Panc1 (cell line): ENCODE results near the gene TLX1. TPM values are rescaled to one million over a fixed set of nuclear protein-coding genes. Genes with fewer than 3 reads are reported as not detected.

Experiments
- ATAC-seq: fragments of 200-7000 bp; cut with Tn5 transposase; 2 replicates; pipeline ENCODE4 v1.9.1; 2020; ENCODE audit warnings: mild to moderate bottlenecking, moderate library complexity
- BruUV-seq: library from RNA; stranded (reverse); fragments of 400-500 nt; replicated peaks from 2 replicates; lab custom pipeline; 2021; lab: Mats Ljungman, UMichigan
- CTCF ChIA-PET: fragments of 300-600 bp; sonication (Branson Sonifier 250); formaldehyde crosslinking; loops from one replicate; lab custom pipeline; 2022; ENCODE audit warnings: antibody characterized with exemption; lab: Charles Lee
- POLR2A ChIA-PET: fragments of 300-600 bp; sonication (Branson Sonifier 250); formaldehyde crosslinking; loops from one replicate; lab custom pipeline; 2022; ENCODE audit warnings: antibody characterized with exemption; lab: Charles Lee
- DNase-seq: peaks from one replicate; pipeline ENCODE4 v3.0.0-alpha.2; 2010; ENCODE audit warnings: low read depth, low spot score
- H3K27ac ChIP-seq: 2 replicates; pipeline ENCODE4 v1.5.1; 2011; ENCODE audit warnings: mild to moderate bottlenecking, low read length, inconsistent platforms
- H3K27me3 ChIP-seq: fragments of 200-500 bp; sonication (Bioruptor generic); 2 replicates; pipeline ENCODE4 v1.6.0; 2014; ENCODE audit warnings: low read length, inconsistent platforms; ENCODE audit not compliant: control insufficient read depth, insufficient read depth
- H3K36me3 ChIP-seq: fragments of 200-500 bp; sonication (Bioruptor generic); 2 replicates; pipeline ENCODE4 v1.5.1; 2014; ENCODE audit warnings: inconsistent platforms, mild to moderate bottlenecking, low read length, moderate library complexity; ENCODE audit not compliant: control insufficient read depth, insufficient read depth
- H3K4me1 ChIP-seq: 2 replicates; pipeline ENCODE4 v1.5.1; 2011; ENCODE audit warnings: inconsistent platforms, mild to moderate bottlenecking, low read length, moderate library complexity; ENCODE audit not compliant: control insufficient read depth, insufficient read depth
- H3K4me3 ChIP-seq, 2 experiments: 2 replicates each; pipeline ENCODE4 v1.5.1; 2011 to 2012; ENCODE audit warnings: low read depth in 2 of 2, low read length in 2 of 2, mild to moderate bottlenecking in 2 of 2, inconsistent platforms in 1 of 2, moderate library complexity in 1 of 2
- H3K9me3 ChIP-seq: fragments of 200-500 bp; sonication (Bioruptor generic); 2 replicates; pipeline ENCODE4 v1.5.1; 2014; ENCODE audit warnings: low read depth, mild to moderate bottlenecking, inconsistent platforms, low read length, moderate library complexity; ENCODE audit not compliant: control insufficient read depth, insufficient read depth
- POLR2AphosphoS5 ChIP-seq: IDR thresholded peaks from 2 replicates; pipeline ENCODE4 v1.6.1; 2012; ENCODE audit warnings: mild to moderate bottlenecking, low read depth, low read length, moderate library complexity
- SIN3A ChIP-seq: IDR thresholded peaks from 2 replicates; pipeline ENCODE4 v1.6.1; 2012; ENCODE audit warnings: low read depth, mild to moderate bottlenecking, low read length, moderate library complexity, borderline replicate concordance; ENCODE audit not compliant: insufficient read depth
- TCF7L2 ChIP-seq: IDR thresholded peaks from 2 replicates; pipeline ENCODE4 v1.6.1; 2011; ENCODE audit warnings: mild to moderate bottlenecking, low read depth, low read length, inconsistent platforms
- in situ Hi-C: cut with HindIII; loops from 2 replicates; pipeline ENCODE4 v1.10.0; 2016; ENCODE audit warnings: low sequenced_read_pairs, low pct_unique_long_range_greater_than_20kb
- intact Hi-C: fragments of 100-400 bp; cut with micrococcal nuclease; formaldehyde crosslinking; loops from one replicate; pipeline ENCODE4 v1.10.0; 2022; ENCODE audit not compliant: unreplicated experiment
- total RNA-seq: library from RNA; stranded (reverse); gene quantifications from one replicate; pipeline ENCODE4 v1.2.1, GENCODE V29; 2021; ENCODE audit not compliant: unreplicated experiment
- TF ChIP-seq, protein P1 (sequence below): fragments of 450-650 bp; IDR thresholded peaks from 2 replicates; pipeline ENCODE4 v1.5.1; 2017; ENCODE audit warnings: mild to moderate bottlenecking
- TF ChIP-seq, protein P2 (sequence below), 2 experiments: IDR thresholded peaks; 2 replicates each; pipeline ENCODE4 v1.6.1; 2011 to 2012; ENCODE audit warnings: low read depth in 2 of 2, control low read depth in 1 of 2, low read length in 1 of 2, mild to moderate bottlenecking in 1 of 2, moderate library complexity in 1 of 2; ENCODE audit not compliant: insufficient read depth in 1 of 2

The TLX1 gene
- total RNA-seq, 1 experiment from 2014 or later = 0.13 TPM

DNA sequence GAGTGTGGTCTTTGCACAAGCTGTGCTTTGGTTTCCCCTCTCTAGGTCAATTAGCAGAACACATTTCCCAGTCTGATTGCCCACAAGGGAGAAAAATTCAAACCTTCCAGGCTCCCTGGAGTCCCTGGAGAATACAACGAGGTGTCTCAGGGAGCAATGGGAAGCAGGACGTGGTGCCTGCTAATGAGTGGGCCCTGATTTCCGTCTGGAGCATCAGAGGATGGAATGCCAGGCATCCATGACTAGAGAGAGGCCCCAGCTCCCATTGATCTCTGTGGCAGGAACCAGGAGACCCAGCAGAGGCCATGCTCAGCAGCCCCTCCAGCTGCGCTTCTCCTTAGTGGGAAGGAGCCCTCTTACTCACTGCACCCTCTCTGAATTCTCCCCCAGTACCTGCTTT is 33.2 kb upstream of the TLX1 start:
- Histone ChIP-seq H3K27ac (no peak overlapping the region), H3K4me1 (no peaks in the 10 kb centered on the region), H3K9me3 (no peaks in the 10 kb centered on the region), H3K27me3 (no peaks in the 10 kb centered on the region), H3K36me3 (no peaks in the 10 kb centered on the region), H3K4me3 (no peak overlapping the region)
- ChIA-PET CTCF (interaction anchor here (8.2 kb wide), 1 partner anchor 43 kb away, joined by 206 read pairs; no protein-coding TSS in a partner anchor), POLR2A (interaction anchor here (1.4 kb wide), 1 partner anchor 39 kb away, joined by 4 read pairs; no protein-coding TSS in a partner anchor)
- BruUV-seq = no TSS peak
- in situ Hi-C loops = no loop called here
- ATAC-seq = no peak
- DNase-seq = no peak
- TF ChIP-seq, protein P1, sequence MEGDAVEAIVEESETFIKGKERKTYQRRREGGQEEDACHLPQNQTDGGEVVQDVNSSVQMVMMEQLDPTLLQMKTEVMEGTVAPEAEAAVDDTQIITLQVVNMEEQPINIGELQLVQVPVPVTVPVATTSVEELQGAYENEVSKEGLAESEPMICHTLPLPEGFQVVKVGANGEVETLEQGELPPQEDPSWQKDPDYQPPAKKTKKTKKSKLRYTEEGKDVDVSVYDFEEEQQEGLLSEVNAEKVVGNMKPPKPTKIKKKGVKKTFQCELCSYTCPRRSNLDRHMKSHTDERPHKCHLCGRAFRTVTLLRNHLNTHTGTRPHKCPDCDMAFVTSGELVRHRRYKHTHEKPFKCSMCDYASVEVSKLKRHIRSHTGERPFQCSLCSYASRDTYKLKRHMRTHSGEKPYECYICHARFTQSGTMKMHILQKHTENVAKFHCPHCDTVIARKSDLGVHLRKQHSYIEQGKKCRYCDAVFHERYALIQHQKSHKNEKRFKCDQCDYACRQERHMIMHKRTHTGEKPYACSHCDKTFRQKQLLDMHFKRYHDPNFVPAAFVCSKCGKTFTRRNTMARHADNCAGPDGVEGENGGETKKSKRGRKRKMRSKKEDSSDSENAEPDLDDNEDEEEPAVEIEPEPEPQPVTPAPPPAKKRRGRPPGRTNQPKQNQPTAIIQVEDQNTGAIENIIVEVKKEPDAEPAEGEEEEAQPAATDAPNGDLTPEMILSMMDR = no peak
- intact Hi-C loops = no loop called here

DNA sequence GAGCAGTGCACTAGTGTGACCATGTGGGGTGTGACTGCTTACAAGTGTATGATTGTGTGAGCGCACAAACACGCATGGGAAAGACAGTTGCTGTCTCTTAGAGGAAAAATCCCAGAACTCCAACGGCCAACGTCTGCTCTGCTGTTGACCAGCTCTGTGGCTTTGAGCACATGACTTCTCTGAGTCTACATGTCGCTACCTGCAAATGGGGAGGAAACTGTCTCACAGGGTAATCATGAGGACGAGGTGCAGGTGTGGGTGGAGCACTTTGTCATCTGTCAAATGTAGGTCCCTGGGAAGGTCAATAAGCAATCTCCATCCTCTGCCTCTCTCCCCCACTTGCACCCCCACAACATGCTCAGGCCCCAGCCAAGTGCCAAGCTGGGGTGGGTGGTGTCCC is 31.2 kb upstream of the TLX1 start:
- H3K27me3 ChIP-seq = no peaks in the 10 kb centered on the region
- no peak overlapping the region for H3K27ac ChIP-seq
- no peaks in the 10 kb centered on the region for H3K4me1 ChIP-seq
- ChIA-PET POLR2A (no interaction called here), CTCF (no interaction called here)
- DNase-seq (no peak), ATAC-seq (no peak)
- H3K4me3 ChIP-seq = no peak overlapping the region
- TF ChIP-seq POLR2AphosphoS5 (no peak), SIN3A (no peak), TCF7L2 (no peak)
- TF ChIP-seq, protein P2, sequence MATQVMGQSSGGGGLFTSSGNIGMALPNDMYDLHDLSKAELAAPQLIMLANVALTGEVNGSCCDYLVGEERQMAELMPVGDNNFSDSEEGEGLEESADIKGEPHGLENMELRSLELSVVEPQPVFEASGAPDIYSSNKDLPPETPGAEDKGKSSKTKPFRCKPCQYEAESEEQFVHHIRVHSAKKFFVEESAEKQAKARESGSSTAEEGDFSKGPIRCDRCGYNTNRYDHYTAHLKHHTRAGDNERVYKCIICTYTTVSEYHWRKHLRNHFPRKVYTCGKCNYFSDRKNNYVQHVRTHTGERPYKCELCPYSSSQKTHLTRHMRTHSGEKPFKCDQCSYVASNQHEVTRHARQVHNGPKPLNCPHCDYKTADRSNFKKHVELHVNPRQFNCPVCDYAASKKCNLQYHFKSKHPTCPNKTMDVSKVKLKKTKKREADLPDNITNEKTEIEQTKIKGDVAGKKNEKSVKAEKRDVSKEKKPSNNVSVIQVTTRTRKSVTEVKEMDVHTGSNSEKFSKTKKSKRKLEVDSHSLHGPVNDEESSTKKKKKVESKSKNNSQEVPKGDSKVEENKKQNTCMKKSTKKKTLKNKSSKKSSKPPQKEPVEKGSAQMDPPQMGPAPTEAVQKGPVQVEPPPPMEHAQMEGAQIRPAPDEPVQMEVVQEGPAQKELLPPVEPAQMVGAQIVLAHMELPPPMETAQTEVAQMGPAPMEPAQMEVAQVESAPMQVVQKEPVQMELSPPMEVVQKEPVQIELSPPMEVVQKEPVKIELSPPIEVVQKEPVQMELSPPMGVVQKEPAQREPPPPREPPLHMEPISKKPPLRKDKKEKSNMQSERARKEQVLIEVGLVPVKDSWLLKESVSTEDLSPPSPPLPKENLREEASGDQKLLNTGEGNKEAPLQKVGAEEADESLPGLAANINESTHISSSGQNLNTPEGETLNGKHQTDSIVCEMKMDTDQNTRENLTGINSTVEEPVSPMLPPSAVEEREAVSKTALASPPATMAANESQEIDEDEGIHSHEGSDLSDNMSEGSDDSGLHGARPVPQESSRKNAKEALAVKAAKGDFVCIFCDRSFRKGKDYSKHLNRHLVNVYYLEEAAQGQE (IDR thresholded peaks at IDR 0.05; ENCODE audit: insufficient read depth in 1 of 2, low read depth in 2 of 2, low read length in 1 of 2) = no peak
- TF ChIP-seq, protein P1 = no peak
- in situ Hi-C loops (no loop called here), intact Hi-C loops (no loop called here)
- H3K36me3 ChIP-seq = no peaks in the 10 kb centered on the region
- no peaks in the 10 kb centered on the region for H3K9me3 ChIP-seq
- no TSS peak for BruUV-seq
